ENCODE measurements around the gene HDAC4.
A peak's percentile ranks its signal among the peaks of the same experiment; 100 is the strongest.

The HDAC4 gene

DNA sequence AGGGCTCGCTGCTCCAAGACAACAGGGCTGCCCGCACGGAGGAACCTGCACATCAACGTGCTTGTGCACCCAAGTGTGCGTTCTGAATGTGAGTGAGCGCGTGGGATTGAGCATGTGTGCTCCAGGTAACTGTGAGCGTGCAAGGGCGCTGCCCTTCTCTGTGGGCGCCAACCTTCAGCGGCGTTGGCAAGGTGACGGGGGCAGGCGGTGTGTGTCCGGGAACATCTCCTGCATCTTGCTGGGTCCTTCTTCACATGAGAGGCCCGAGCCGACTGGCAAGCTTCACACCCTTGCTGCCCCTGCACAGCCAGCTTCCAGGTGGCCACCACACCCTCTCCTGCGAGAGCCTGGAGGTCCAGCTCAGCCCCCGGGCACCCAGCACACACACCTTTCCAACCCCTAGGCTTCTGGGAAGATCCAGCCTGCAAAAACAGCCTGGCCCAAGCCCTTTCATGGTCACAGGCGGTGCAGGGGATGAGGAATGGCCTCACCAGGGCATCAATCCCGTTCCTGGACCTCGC is 220.9 kb downstream of the HDAC4 start:
- peak; percentile 11 for DNase-seq

DNA sequence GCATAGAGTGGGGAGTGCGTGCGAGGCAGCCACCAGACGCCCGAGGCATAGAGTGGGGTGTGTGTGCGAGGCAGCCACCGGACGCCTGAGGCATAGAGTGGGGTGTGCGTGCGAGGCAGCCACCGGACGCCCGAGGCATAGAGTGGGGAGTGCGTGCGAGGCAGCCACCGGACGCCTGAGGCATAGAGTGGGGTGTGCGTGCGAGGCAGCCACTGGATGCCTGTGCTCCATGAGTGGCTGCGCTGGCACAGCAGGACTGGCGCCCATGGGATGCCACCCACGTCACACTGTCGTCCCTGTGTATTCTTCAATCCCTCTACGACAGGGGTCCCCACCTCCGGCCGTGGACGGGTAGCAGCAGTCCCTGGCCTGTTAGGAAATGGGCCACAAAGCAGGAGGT is 221.9 kb downstream of the HDAC4 start:
- DNase-seq, result peak; percentile 11

DNA sequence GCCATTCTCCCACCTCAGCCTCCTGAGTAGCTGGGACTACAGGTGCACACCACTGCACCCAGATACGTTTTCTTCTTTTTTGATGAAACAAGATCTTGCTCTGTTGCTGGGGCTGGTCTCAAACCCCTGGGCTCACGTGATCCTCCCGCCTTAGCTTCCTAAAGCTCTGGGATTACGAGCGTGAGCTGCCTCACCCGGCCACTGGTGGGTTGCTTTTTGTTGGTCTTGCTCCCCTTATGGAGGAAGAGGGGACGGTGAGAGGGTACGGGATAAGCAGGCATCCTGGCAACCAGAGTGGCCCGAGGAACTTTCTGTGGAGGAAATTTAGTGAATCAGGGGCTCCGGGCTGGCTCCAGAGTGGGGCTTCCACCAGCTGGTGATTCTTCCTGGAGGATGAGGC is 222.3 kb downstream of the HDAC4 start:
- DNase-seq, result peak; percentile 1

DNA sequence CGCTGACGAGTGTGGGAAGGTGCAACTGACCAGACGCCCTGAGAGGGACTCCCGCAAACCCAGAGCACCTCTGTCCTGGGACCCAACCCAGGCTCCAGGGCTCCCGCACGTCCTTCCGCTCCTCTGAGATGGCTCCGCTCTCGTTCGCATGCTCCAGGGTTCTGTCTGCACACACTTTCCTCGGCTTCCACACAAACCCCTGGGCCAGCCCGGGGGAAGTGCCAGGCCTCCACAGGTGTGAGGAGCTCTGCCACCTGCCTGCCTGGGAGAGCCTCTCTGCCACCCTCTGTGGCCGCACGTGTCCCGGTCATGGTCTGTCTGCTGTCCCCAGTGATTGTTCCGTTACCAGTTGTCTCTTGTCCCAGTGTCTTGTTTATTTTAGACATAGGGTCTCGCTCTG is 222.9 kb downstream of the HDAC4 start:
- DNase-seq, result peak; percentile 1

DNA sequence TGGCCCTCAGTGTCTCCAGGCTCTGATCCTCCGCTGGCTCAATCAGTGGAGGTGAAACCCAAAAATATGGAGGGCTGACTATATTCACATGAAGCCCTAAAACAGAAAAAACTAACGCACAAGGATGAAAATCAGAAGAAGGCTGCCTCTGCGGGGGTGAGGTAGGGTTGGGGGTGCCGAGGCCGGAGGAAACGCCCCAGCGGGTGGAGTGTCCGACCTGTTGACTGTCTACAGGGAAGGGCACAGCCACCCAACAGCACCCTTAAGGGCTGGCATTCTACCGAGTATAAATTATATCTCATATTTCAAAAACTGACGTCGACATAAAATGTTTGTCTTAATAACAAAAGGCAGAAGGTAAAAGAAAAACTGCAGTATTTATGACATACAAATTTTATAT is 223.5 kb downstream of the HDAC4 start:
- peak; percentile 4 for DNase-seq

- peak; percentile 1 for DNase-seq
Measured at GRCh38 chr2:239176138-239176803, 224.5 kb downstream of the HDAC4 start.

GRCh38 chr2:239175181-239175580 is 225.6 kb downstream of the HDAC4 start:
- DNase-seq, result peak; percentile 4

DNA sequence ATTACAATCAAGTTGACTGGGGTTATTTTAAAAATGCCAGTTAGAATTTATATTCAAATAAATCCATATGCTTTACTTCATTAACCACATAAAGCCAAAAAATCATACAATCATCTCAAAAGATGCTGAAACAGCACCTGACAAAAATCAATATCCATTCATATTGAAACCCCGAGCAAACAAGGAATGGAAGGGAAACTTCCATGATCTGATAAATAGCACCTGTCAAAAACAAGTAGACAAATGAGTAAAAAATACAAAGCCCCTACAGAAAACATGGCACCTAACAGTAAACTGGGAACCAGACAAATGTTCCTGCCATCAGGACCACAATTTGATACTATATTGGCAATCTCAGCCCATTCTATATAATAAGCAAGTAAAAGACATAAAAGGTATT is 227.5 kb downstream of the HDAC4 start:
- no peak for DNase-seq

DNA sequence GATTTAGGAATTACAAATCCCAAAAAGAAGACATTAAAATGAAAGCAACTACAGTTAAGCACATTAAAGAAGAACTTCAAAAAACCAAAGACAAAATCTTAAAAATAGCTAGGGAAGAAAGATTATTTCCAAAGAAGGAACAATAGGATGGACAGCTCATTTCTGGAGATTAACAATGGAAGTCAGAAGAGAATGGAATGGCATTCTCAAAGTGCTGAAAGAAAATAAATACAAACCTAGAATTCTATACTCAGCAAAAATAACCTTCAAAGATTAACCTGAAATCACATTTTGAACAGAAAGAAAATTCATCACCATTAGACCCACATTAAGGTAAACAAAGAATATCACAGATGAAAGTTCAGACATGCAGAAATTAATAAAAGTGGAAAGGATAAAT is 229.2 kb downstream of the HDAC4 start:
- DNase-seq, result no peak

GRCh38 chr2:239169311-239170048 is 231.3 kb downstream of the HDAC4 start:
- DNase-seq, result peak; percentile 12

DNA sequence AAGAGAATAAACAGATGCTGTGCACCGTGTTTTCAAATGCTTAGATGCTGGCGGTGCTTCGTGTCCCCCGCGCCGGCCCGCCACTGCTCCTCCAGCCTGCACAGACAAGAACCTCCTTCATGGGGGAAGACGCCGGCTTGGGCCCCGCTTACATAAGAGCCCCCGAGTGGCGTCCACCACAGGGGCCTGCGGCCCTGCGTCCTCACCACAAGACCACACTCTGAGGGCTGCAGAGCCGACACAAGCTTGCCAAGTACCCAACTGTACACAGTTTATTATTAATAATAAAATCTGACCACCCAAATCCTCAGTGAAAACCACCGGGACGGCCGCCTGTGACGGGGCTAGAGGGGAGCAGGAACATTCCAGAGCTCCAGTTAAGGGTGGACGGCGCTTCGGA is 232.2 kb downstream of the HDAC4 start:
- DNase-seq, result peak; percentile 20

- peak; percentile 37 for DNase-seq
Measured at GRCh38 chr2:239167766-239168444, 232.9 kb downstream of the HDAC4 start.

GRCh38 chr2:239167011-239167673 is 233.7 kb downstream of the HDAC4 start:
- DNase-seq, result peak; percentile 6

DNA sequence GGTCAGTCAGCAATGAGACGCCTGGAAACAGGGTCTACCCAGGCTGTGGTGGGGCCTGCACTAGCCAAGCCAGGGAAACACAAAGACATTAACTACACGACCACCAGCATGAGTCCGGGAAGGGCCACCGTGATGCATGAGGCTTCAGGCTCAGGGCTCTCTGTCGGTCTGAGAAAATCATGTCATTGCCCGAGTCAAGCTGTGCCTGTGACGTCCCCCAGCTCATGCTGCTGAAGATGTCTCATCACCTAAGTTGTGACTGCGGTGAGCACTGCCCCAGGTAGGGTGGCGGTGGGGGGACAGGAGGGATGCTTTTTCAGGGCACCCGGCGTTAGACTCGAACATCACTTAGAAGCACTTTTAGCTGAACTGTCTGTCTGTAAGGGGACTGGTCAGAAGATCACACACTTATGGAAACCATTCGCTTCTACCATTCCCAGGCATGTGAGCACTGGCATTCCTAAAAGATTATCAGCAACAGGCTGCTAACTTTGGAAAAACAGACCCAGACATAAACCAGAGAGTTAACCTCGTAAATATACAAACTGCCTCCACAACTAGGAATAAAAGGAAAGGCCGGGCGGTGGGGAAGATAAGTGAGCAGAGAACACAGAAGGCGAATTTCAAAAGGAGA is 234.5 kb downstream of the HDAC4 start:
- DNase-seq, result peak; percentile 8

GRCh38 chr2:239165206-239165831 is 235.5 kb downstream of the HDAC4 start:
- DNase-seq, result peak; percentile 2

DNA sequence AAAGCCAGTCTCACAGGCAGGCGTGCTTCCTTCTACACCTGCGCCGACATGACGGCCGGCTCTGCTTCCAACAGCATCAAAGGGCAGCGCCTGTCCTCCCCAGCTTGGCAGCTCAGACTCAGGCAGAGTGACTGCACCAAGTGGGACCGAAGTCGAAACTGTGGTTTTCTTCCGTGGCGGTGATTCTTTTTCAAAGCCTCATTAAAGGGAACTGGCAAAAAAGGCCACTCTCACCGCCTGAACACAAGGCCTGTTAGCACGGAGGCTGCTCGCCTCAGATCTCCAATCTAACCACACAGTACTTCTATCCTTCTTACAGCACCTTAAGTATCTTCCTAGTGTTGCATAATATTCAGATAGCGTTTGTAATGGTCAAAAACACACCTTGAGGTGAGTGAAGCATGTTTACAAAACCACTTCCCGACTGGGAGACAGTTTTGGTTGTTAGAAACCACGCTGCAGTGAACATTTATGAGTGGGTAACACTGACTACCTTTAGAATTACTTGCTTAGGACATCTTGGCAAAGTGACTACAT is 236.4 kb downstream of the HDAC4 start:
- DNase-seq, result peak; percentile 9

DNA sequence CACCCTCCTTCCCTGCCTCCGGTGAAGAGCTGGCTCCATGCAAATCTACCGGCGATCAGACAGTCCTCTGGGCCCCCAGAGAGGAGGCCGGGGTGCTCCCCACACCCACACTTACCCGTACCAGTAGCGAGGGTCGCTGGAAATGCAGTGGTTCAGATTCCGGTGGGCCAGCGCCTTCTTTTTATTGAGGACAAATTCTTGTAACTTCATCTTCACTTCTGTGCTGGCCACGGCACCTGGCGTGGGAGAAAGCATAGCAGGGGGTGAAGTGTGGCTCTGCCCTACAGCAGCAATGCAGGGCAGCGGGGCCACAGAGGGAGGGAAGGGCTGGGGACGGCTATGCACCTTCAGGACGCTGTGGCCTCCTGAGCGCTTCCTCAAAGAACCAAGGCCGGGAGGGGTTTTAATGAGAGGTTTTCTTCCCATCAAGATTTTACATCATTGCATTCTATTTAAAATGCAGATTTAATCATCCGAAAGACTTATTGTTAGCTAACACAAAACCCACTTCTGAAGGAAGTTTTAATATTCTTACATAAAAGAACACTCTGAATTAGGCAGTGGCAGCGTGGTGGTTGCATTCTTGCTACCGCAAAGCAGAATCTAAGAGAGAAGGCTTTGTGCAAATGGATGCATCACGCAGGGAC is 237.0 kb downstream of the HDAC4 start:
- DNase-seq, result no peak

DNA sequence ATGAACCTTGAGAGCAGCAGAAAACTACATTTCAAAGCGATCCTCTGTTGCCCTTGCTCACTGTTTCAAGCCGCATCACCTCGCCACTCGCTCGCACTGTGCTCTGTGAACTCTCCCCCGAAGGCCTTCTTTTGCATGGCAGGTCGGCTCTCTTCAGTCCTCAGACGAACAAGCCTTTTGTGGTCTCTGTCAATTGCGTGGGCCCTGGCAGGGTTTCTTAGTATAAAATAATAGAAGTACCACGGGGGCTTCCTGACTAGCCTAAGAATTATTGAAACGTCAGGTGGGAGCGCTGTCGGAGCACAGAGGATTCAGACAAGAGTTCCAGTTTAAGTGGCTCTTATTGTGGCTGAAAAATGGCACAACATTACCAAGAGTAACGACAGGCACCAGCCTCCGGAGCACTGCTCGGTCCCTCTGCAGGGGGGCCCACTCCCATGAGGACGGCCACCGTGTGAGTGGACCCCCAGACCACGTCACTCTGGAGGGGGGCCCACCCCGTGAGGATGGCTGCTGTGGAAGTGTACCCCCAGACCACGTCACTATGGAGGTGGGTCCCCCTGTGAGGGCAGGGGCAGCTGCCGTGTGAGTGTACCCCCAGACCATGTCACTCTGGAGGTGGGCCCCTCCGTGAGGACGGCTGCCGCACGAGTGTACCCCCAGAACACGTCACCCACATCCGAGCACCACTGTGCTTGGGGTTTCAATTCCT is 237.7 kb downstream of the HDAC4 start:
- peak; percentile 9 for DNase-seq

- peak; percentile 13 for DNase-seq
Measured at GRCh38 chr2:239162141-239162821, 238.5 kb downstream of the HDAC4 start.

GRCh38 chr2:239161711-239162140 is 239.1 kb downstream of the HDAC4 start:
- DNase-seq, result peak; percentile 3

Measured in right hindlimb (tissue), 1 donor.